ENCODE results near the gene MRC2.
A peak's percentile ranks its signal among the peaks of the same experiment; 100 is the strongest.

MRC2 gene

DNA sequence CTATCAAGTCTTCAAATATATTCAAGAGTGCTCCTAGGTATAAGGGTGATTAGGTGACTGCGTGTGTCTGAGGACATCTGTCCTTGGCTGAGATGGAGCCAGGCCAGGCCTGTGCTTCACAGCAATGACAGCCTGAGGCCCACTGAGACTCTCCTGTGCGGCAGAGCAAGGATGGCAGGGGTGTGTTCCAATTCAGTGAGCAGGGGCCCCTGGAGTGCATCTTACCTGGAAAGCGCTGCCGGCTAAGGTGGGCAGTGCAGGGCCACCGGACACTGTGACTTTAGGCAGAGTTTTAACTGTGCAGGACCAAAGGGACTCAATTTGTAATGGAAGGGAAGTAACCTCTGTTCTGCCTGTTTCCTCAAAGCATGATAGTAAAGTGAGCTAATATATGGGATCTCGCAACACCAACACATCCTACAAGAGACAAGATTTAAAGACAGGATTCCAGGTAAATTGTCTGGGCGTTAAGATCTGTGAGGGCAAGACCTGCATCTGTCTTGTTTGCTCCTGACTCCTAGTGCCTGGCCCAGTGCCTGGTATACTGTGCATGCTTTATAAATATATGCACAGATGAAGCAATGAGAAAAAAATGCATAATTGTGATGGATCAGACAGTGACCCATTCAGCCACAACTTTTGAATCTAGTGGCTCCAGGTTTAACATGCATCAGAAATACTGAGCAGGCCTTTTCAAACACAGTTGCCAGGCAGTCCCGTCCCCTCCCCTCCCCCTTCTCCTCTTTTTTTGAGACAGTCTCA, 86.7 kb downstream of the MRC2 start:
- Histone ChIP-seq H3K27me3 (replicated peaks) (no peaks in the 10 kb centered on the region), H3K4me3 (ENCODE audit: low read depth, low read length) (no peak overlapping the region), H3K27ac (peak overlapping the region; percentile 68), H3K36me3 (replicated peaks) (no peaks in the 10 kb centered on the region)
- in situ Hi-C loops (cut with HindIII; ENCODE audit: low pct_ligation_motif_present, low sequenced_read_pairs), result no loop called here
- DNase-seq, result peak; percentile 36
- TF ChIP-seq, protein P1, sequence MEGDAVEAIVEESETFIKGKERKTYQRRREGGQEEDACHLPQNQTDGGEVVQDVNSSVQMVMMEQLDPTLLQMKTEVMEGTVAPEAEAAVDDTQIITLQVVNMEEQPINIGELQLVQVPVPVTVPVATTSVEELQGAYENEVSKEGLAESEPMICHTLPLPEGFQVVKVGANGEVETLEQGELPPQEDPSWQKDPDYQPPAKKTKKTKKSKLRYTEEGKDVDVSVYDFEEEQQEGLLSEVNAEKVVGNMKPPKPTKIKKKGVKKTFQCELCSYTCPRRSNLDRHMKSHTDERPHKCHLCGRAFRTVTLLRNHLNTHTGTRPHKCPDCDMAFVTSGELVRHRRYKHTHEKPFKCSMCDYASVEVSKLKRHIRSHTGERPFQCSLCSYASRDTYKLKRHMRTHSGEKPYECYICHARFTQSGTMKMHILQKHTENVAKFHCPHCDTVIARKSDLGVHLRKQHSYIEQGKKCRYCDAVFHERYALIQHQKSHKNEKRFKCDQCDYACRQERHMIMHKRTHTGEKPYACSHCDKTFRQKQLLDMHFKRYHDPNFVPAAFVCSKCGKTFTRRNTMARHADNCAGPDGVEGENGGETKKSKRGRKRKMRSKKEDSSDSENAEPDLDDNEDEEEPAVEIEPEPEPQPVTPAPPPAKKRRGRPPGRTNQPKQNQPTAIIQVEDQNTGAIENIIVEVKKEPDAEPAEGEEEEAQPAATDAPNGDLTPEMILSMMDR (IDR thresholded peaks at IDR 0.05; ENCODE audit: low read depth, low read length, missing control alignments), result no peak

GRCh38 chr17:62715882-62716390, 88.5 kb downstream of the MRC2 start:
- TF ChIP-seq, protein P1 (IDR thresholded peaks at IDR 0.05; ENCODE audit: low read depth, low read length, missing control alignments), result no peak
- Histone ChIP-seq H3K36me3 (replicated peaks) (no peaks in the 10 kb centered on the region), H3K27ac (no peak overlapping the region), H3K27me3 (replicated peaks) (no peaks in the 10 kb centered on the region), H3K4me3 (ENCODE audit: low read depth, low read length) (no peak overlapping the region)
- no peak for DNase-seq
- in situ Hi-C loops (cut with HindIII; ENCODE audit: low pct_ligation_motif_present, low sequenced_read_pairs), result no loop called here

GRCh38 chr17:62716834-62717588, 89.5 kb downstream of the MRC2 start:
- no peak overlapping the region for H3K4me3 ChIP-seq (ENCODE audit: low read depth, low read length)
- in situ Hi-C loops (cut with HindIII; ENCODE audit: low pct_ligation_motif_present, low sequenced_read_pairs), result no loop called here
- H3K27ac ChIP-seq, result no peak overlapping the region
- DNase-seq, result no peak
- no peaks in the 10 kb centered on the region for H3K36me3 ChIP-seq (replicated peaks)
- TF ChIP-seq, protein P1 (IDR thresholded peaks at IDR 0.05; ENCODE audit: low read depth, low read length, missing control alignments), result no peak
- H3K27me3 ChIP-seq (replicated peaks), result no peaks in the 10 kb centered on the region

GRCh38 chr17:62717589-62717855, 90.1 kb downstream of the MRC2 start:
- H3K27ac ChIP-seq, result no peak overlapping the region
- H3K27me3 ChIP-seq (replicated peaks), result no peaks in the 10 kb centered on the region
- no peak overlapping the region for H3K4me3 ChIP-seq (ENCODE audit: low read depth, low read length)
- in situ Hi-C loops (cut with HindIII; ENCODE audit: low pct_ligation_motif_present, low sequenced_read_pairs), result no loop called here
- no peak for DNase-seq
- TF ChIP-seq, protein P1 (IDR thresholded peaks at IDR 0.05; ENCODE audit: low read depth, low read length, missing control alignments), result no peak
- no peaks in the 10 kb centered on the region for H3K36me3 ChIP-seq (replicated peaks)

- DNase-seq, result no peak
- Histone ChIP-seq H3K4me3 (ENCODE audit: low read depth, low read length) (no peak overlapping the region), H3K27me3 (replicated peaks) (no peaks in the 10 kb centered on the region), H3K36me3 (replicated peaks) (no peaks in the 10 kb centered on the region), H3K27ac (no peak overlapping the region)
- in situ Hi-C loops (cut with HindIII; ENCODE audit: low pct_ligation_motif_present, low sequenced_read_pairs), result no loop called here
- TF ChIP-seq, protein P1 (IDR thresholded peaks at IDR 0.05; ENCODE audit: low read depth, low read length, missing control alignments), result no peak
Observed at GRCh38 chr17:62717889-62718288, 90.4 kb downstream of the MRC2 start.

Data from brain microvascular endothelial cell (primary cell).